NCI-H2196 treated with DMSO at 0.1 percent for 48 hours (cell line): ENCODE measurements around the gene CNOT6.
"Not testable (repeated sequence)": the region's sequence is repeated elsewhere in the genome, so short reads cannot be mapped to it uniquely, and the experiment has no call there.

ENCODE experiments used
- DNase-seq: peaks from one replicate; lab custom pipeline; 2025; ENCODE audit not compliant: unreplicated experiment; lab: John Stamatoyannopoulos, UW

Gene CNOT6

DNA sequence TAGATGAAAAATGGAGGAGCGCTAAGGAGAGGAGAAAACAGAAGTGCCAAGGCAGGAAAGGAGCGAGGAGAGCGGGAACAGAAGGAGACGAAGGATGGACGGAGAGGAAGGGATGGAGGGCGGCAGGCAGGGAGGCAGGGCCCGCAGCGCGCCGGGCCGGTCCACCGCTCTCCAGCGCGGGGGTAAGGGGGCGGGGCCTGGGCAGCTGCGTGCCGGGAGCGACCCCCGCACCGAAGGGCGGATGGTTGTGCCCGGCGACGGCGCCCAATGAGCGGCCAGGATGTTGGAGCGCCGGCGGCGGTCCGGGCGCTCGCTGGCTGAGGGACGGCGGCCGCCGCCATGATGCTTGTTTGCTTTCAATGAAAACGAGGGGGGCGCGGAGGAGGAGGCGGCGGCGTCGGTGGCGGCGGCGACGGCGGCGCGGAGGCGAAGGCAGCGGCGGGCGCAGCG is at the start of gene CNOT6:
TSS of gene CNOT6 (plus strand) at position 320 of the 450 bp plus-strand sequence. CDS start 34,898 bp downstream, outside the sequence.
- peak; percentile 83 for DNase-seq

DNA sequence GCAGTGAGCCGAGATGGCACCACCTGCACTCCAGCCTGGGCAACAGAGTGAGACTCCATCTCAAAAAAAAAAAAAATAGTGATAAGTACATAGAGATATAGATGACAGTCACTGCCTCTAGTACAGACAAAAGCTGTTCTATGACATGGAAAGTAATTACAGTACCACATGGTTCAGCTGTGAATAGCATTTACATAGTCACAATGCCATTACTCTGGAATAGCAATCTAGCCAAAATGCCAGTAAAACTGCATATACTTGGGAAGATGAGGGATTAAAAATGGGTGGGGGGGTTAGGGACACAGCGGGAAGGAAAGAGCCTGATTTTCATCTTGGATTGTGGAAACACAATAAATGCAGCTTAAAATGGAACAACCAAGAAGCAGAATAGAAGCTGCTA is 39.4 kb upstream of the CNOT6 start:
- DNase-seq: no peak

DNA sequence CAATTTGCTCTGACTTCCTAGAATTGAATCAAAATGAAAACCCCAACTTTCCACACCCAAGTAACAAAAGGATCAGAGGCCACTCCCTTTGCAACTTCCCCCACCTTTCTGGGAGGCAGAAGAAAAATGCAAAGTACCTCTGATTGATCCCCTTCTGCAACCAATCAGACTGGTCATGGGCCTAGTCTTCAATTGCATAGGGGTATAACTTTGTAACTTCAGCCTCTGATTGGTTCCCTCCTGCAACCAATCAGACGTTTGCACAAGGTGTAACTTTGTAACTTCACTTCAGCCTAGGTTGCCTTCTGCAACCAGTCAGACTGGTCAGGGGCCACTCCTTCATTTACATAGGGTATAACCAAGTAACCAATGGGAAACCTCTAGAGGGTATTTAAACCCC is 38.3 kb upstream of the CNOT6 start:
- DNase-seq: no peak

DNA sequence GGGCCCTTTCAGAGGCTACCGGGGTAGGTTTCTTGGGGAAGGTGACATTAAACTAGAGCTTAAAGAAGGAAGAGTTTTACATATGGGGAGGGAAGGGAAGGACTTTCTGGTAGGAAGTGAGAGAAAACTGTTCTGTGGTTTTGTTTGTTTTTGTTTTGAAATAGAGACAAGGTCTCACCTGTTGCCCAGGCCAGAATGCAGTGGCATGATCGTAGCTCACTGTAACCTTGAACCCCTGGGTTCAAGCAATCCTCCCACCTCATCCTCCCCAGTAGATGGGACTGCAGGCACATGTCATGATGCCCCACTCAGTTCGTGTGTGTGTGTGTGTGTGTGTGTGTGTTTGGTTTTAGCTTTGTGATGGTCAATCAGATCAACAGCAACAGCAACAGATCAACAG is 37.4 kb upstream of the CNOT6 start:
- no peak for DNase-seq

DNA sequence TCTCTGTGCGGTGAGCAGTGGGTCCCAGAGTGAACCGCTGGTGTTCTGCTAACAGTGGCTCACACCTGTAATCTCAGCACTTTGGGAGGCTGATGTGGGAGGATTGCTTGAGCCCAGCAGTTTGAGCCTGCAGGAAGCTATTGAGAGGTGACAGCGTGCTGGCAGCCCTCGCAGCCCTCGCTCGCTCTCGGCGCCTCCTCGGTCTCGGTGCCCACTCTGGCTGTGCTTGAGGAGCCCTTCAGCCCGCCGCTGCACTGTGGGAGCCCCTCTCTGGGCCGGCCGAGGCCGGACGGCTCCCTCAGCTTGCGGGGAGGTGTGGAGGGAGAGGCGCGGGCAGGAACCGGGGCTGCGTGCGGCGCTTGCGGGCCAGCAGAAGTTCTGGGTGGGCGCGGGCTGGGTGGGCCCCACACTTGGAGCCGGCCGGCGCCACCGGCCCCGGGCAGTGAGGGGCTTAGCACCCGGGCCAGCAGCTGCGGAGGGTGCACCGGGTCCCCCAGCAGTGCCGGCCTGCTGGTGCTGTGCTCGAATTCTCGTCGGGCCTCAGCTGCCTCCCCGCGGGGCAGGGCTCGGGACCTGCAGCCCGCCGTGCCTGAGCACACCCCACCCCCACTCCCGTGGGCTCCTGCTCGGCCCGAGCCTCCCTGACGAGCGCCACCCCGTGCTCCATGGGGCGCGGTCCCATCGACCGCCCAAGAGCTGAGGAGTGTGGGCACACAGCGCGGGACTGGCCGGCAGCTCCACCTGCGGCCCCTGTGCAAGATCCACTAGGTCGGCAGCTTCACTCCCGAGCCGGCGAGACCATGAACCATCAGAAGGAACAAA is 35.1 kb upstream of the CNOT6 start:
- not testable (repeated sequence) for DNase-seq

DNA sequence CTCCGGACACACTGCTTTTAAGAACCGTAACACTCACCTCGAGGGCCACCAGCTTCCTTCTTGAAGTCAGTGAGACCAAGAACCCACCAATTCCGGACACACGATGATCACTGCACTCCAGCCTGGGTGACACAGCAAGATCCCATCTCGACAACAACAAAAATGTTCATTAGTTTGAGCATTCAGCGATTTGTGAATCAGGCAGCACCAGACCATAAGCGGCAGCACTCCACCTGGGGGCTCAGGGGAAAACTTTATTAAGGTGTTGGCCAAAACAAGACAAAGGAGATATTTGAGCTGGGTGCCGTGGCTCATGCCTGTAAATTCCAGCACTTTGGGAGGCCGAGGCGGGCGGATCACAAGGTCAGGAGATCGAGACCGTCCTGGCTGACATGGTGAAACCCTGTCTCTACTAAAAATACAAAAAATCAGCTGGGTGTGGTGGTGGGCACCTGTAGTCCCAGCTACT is 34.5 kb upstream of the CNOT6 start:
- DNase-seq: not testable (repeated sequence)

DNA sequence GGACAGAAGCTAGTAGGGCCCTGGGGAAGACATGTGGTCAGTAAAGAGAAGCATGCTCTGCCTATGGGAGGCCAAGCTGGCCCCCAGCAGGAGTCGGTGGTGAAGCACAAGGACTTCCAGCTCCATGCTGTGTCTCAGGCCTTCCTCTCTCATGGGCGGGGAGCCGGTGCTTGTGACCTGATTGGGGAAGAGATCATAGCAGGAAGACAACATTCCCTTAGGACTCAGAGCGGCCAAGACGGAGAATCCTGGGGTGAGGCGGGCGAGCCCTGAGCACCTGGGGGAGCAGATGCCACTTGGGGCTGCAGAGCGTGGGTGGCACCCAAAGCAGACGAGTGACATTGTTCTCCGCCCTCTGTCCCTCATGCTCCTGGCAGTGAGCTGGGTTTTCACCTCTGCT is 33.3 kb upstream of the CNOT6 start:
- no peak for DNase-seq

DNA sequence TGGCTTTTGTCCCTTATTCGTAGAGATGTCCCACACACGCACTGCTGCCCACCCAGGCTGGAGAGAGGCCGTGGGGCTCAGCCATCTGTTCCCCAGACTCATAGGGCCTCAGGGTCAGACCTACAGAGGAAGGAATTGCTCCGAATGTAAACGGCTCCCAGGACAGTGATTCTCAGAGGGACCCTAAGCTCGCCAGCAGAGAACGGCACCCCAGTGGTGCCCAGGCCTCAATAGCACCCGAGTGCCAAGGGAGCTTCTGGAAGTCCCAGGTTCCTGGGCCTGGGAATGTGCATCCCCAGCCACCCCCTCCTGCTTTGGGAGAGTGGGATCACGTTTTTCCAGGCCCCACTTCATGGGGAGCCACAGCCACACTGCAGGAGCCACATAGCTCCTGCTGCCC is 32.9 kb upstream of the CNOT6 start:
- DNase-seq: no peak

DNA sequence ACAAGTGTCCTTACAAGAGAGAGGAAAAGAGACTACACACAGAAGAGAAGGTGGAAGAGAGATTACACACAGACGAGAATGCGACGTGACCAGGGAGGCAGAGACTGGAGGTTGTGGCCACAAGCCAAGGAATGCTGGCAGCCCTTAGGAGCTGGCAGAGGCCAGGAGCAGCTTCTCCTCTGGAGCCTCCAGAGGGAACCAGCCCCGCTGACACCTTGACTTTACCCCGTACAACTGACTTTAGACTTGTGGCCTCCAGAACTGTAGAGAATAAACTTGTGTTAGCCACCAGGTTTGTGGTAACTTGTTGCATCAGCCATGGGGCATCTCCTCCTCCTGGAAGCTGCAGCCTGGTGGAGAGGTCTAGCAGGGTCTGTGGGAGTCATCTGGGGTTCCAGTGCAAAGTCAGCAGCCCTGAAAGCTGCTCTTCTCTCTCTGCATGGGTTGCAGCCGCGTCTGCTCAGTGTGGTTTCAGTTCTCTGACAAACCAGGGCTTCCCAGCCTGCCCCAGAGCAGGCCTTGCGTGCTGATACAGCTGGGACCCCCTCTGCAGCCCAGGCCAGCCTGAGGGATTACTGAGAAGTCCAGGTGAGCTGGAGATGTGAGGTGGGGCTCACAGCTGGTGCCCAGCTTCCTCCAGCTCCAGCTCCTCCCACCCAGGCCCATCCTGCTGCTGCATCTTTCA is 30.8 kb upstream of the CNOT6 start:
- no peak for DNase-seq

DNA sequence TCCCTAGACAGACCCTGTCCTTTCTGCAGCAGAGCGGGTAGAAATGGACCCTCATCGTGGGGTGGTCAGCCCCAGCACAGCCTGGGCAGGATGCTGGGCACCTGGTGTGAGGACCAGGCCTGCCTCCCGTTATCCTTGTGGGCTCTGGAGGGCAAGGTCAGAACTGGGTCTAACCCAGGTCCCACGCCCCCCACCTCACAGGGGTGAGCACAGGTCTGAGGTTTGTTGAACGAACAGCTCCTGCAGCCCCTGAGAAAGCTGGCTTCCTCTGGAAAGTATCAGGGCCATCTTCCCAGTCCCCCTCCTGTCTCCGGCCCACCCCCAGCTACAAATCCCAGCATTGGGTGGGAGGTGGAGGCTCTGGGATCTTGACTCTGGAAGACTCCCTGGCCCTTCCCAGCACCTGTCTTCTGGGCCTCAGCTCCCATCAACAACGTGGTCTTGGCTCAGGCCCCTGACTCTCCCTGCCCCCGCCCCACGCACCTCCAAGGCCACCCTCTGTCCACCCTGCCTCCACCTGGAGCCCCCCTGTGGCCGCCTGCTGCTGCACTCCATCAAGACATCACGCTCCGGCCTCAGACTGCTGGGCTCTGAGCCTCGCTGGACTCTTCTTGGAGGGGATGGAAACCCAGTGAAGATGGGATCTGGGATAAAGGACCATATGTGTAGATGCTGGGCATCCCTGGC is 30.1 kb upstream of the CNOT6 start:
- no peak for DNase-seq

DNA sequence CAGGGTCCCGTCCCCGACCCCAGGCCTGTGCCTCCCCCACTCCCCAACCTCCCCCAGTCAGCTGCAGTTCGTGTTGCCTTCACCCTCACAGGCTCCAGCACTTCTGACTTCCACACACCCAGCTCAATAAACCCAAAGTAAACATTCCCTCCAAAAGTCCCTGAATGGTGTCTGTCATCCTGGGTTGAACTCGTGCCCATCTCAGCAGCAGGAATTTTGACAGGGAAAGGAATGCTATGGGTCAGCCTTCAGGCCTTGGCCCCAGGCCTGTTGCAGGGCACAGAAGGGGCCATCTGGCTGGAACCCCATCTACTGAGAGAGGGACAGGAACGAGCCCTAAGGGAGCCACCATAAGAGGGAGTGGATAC is 29.6 kb upstream of the CNOT6 start:
- DNase-seq: no peak

DNA sequence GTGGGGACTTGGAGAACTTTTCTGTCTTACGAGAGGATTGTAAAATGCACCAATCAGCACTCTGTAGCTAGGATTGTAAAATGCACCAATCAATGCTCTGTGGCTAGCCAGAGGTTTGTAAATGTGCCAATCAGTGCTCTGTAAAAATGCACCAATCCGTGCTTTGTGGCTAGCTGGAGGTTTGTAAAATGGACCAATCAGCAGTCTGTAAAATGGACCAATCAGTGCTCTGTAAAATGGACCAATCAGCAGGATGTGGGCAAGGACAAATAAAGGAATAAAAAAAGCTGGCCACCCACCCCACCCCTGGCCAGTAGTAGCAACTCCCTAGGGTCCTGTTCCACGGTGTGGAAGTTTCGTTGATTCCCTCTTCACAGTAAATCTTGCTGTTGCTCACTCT is 29.1 kb upstream of the CNOT6 start:
- not testable (repeated sequence) for DNase-seq

DNA sequence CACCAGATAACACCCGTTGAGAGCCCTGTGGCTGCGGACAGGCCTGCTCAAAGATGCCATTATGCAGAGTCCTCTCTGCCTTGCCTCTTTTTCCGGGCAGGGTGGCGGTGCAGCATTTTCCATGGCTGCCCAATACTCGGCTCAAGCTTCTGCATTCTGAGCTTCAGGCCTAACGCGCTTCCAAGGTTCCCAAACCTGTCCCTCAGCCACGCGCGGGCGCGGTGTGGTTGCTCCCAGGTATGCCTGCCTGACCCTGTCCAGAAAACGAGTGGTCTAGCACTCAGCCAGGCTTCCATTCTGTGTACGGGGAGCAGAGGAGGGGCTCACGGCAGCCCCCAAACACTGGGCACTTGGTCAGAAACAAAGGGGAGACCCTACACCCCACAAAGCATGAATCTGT is 27.9 kb upstream of the CNOT6 start:
- DNase-seq: no peak

DNA sequence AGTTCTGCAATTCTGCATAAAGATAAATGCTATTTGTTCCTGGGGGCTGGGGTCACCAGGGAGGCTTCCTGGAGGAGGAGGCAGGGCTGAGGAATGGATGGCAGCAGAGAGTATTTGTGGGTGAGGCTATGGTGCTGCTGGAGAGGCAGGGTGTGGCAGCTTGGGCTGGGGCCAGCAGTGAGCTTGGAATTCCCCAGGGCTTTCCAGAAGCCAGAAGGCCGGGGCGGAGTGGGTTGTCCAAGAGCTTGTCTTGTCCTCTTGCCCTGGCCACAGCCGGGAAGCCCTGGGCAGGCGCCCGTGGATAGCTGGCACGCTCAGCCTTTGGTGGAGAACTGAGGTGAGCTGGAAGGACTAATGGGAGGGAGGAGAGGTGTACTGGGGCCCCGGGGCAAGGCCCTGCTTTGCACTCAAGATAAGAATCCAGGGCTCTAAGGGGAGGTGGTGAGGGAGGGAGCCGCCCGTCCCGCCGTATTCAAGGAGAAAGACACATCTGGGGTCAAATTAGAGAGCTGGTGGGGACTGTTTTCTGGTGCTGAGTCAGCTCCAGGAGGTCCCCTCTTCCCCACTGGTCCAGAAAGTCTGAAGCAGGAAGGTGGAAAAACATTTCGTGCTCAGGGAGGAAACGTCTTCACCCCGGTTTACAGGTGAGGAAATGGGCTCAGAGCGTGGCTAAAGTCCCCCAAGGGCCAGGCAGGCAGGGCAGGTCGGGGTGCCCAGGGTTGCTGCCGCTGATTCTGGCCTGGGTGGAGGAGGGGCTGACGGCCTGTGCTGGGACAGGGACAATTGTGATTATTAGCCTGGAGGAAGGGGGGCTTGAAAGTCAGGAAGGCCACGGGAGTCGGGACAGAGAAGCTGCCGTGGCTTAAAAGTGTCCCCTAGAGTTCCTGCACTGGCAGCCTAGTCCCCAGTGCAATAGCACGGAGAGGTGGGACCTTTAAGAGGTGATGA is 26.9 kb upstream of the CNOT6 start:
- DNase-seq: no peak

DNA sequence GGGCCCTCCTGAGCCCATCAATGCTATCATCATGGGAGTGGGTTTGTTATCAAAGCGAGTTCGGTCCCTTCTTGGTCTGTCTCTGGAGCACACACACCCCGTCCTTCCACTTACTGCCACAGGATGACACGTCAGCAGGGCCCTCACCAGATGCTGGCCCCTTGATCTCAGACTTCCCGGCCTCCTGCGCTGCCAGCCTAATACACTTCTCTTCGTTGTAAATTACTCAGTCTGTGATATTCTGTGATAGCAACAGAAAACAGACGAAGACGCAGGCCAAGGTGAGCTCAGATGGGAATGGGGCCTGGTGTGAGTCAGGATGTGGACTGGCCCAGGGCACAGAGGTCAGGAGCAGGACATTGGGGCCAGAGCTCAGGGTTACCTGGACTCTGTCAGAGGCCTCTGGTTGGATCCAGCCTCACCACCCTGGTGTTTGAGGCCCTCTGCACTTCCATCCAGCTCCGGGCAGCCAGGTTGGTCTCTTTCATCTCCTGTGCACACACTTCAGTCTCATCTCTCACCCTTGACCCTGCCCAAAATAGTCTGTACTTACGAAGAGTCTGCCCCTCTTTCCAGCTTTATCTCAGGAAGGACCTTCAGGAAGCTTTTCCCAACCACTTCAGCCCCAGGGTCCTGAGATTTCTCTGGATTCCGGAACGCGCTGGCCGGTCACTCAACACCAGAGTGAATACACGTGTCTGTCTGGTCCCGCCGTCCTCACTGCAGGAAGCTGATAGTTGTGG is 26.0 kb upstream of the CNOT6 start:
- DNase-seq: no peak

DNA sequence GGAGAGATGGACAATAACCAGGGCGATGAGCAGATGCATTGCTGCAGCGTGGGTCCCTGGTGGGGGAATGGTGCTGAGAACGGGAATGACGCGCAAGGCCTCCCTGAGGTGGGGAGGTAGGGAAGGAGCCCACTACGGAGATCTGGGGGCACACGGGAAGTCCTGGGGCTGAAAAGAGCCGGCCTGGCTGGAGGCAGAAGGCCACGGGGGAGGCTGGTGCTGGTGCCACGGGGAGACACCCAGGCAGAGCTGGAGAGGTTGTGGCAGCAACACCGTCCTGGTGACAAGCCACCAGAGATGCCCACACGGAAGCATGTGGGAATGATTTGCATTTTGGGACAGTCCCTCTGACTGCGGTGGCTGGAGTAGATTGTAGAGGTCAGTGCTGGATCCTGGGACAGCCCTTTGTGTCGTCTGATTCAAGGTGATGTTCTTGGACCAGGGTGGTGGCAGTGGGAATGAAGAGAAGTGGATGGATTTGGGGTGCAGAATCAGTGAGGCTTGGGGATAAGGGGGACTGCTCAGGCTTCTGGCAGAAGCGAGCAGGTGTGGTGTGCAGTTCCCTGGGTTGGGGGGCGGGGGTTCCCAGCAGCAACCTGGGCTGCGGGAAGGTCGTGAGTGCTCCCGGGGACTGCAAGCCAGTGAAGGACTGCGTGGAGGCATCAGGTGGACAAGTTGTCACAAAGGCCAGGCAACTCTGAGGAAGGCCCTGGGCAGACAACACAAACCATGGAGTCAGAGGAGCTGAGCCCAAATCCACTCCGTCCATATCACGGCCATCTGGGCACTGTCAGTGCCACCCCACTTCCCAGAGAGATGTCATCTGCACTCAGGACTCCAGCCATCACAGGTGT is 25.2 kb upstream of the CNOT6 start:
- DNase-seq: no peak

DNA sequence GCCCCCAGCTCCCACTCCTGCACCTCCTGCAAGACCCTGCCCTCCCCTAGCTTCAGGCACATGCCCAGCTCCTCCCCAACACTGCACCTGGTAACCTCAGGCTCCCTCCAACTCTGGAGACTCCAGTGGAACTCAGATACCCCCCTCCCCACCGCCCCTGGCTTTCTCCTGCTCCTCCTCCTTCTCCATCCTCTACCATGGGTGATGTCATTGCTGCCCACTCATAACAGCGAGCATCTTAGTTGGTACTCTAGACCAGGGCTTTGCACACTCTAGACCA is 24.7 kb upstream of the CNOT6 start:
- no peak for DNase-seq

DNA sequence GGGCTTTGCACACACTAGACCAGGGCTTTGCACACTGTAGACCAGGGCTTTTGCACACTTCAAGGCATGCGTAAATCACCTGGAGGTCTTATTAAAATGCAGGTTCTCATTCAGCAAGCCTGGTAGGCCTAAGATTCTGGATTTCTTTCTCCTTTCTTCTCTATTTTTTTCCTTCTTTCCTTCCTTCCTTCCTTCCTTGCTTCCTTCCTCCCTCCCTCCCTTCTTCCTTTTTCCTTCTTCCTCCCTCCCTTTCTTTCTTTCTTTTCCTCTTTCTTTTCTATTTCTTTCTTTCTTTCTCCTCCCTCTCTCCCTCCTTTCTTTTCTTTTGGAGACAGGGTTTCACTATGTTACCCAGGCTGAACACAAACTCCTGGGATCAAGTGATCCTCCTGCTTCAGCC is 24.3 kb upstream of the CNOT6 start:
- DNase-seq: no peak

DNA sequence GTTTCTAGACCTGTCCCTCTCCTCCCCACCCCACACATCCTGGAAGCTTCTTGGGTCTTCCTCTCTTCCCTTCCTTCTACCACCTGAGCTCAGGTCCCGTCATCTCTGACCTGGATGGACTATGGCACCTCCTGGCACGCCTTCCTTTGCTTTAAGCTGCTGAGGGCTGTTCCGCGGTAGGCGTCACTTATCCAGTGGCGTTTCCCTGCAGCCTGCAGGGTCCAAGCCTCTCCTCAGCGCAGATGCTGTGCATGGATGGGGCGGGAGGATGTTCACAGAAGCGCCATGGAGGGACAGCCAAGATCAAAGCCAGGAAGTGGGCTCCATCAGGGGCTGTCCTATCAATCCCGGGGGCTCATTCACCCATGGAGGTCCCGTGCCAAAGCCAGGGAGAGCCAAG is 23.8 kb upstream of the CNOT6 start:
- DNase-seq: no peak
